ENCODE results near the gene DLG2.
"Not testable (repeated sequence)": the region's sequence is repeated elsewhere in the genome, so short reads cannot be mapped to it uniquely, and the experiment has no call there.

The DLG2 gene

DNA sequence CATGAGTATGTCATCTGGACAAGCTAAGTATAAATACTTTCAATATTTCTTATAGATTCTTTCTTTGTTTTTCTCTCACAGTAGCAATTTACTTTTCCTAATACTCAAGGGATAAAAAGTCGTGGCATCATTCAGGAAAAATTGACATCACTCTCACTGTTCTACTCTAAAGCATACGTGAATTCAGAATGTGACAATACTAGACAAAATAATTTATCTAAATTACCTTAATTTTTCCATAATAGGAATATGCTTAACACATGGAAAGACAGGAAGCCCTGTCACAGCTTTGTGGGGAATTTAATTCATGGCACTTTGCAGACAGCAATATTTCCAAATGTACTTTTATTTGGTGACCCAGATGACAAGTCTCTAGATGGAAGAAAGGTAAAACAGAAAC is 394.6 kb downstream of the DLG2 start:
- DNase-seq (ENCODE audit: low spot score), result no peak

DNA sequence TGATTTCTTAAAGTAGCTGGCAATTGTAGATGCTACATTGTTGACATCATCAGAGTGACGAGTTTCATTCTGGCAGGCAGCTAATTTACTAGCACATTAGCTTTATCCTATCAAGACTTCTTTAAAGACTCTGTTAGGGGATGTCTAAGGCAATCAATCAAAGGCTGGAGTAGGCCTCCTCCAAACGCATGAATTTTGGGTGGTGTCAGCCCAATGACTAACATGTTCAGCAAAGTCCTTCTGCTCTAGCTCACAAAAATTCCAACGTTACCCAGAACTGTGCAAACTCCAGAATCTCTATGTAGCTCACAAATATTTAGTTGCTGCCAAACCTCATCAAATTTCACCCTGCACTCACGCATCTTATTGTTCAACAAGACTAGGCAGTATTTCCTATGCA is 395.6 kb downstream of the DLG2 start:
- DNase-seq (ENCODE audit: low spot score), result no peak

DNA sequence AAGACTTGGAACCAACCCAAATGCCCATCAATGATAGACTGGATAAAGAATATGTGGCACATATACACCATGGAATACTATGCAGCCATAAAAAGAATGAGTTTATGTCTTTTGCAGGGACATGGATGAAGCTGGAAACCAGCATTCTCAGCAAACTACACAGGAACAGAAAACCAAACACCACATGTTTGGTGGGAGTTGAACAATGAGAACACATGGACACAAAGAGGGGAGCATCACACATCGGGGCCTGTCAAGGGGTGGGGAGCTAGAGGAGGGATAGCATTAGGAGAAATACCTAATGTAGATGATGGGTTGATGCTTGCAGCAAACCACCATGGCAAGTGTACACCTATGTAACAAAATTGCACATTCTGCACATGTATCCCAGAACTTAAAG is 397.4 kb downstream of the DLG2 start:
- not testable (repeated sequence) for DNase-seq (ENCODE audit: low spot score)

DNA sequence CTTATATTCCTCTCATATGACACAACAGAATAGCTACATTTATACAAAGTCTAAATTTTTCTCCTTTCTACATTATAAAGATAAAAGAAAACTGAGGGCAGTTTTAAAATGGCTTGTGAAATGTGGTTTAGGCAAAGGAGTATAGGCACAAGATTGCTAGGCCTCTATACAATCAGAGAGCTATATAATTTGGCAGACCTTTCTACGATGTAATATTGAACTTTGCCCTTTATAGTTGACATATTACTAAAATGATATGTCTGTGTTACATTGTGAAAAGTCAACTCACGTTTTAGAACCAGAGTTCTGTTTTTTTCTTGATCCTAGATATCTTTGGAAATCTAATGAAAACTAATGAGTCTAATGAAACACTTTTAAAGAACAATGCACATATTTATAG is 430.2 kb downstream of the DLG2 start:
- no peak for DNase-seq (ENCODE audit: low spot score)

DNA sequence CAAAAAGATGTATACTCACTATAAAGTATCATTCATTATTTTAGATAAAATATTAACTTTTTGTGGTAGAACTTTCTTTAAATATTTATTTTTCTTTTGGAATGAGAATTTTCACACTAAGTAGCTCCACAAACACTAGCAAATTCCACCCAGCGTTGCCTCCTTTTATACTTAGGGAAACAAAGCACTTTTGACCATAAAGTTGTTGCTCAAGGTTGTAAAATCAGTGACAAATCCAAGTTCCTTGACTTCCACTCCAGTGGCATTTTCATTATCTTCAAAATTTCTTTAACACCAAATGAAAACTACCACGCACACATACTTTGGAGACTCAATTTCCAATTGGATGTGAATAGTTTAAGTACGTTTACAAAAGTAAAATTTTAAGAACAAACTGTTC is 431.2 kb downstream of the DLG2 start:
- DNase-seq (ENCODE audit: low spot score), result no peak

DNA sequence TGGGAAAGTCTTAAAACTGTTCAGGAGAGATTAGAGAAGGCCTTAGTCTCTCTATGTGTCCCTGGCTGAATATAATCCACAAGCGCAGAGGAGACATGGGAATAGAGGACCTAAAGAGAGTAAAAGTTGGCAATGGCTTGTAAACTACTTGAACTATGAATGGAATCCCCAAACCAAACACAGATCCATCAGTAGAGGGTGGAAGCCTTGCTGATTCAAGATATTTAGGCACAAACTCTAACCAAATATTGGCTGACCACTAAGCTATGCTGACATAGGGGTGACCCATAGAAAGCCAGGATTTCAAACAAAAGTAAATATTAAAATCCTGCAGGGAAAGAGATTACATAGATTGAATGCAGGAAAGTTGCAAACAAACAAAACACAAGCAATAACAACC is 439.2 kb downstream of the DLG2 start:
- no peak for DNase-seq (ENCODE audit: low spot score)

DNA sequence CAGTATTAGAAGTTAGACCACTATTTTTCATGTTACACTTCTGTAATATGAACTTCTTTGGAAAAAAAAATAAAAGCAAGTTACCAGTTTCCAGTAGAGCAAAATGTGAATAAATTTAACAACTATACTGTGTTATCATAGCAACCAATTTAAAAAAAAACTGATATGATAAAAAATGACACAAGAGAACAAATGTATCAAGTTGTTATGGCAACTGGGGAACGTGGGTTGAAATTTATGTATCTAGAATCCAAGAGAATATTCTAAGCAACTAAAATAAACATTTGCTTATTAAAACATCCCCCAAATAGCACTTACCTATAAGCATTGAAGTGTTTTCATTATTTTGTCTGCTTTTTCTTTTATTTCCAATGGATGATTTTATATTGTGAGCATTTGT is 442.4 kb downstream of the DLG2 start:
- no peak for DNase-seq (ENCODE audit: low spot score)

DNA sequence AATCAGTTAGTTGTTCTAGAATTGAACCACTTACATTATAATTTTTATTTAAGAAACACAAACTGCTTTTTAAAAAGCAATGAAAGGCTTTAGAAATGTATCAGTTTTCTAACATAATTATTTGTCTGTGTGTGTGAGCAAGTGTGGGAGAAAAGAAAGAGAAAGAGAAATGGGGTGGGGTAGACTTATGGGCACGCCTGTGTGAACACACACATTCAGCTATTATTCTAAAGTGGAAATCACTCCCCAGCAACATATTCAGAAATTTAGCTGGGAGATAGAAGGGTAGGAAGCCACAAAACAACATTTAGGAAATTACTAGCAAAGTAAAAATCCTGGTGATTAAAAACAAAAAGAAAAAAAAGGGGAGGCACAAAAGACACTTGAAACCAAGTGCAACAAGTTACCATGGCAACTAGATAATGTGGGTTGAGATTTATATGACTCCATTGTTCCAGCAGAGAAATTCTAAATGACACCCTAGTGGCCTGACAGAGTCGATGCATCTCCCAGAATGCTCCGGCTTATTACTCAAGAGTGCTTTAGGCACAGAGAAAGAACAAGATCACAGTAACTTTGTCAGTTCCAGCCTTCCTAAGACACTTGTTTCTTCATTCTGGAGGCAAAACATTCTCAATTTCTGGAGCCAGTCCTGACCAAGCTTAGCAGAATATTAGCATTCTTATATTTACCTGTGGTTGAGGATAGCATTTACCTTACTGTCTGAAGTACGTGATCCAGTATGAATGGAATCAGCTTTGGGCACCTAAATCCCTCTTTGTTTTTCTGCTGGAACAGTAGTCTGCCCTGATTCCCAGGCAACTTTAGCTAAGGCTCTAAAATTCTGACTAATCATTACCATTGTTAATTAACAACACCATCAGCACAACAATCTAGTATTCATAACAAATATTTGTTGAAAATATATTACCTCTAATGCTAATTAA is 444.4 kb downstream of the DLG2 start:
- peak; percentile 35 for DNase-seq (ENCODE audit: low spot score)

DNA sequence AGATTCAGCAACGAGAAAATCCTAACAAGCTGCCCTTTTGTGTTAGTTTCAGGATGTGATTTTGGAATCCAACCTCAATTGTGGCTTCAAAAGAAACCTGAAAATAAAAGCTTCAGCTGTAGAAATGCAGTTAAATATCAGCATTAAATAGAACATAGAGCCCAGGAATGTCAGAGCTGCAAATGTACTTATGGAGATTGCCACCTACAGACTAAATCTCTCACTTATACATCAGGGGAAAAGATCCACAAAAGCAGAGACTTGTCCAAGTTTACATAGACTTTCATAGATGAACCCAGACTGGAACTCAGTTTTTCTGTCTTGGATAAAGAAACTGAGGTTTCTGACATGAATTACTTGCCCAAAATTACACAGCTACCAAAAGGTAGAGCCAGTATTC is 446.6 kb downstream of the DLG2 start:
- no peak for DNase-seq (ENCODE audit: low spot score)

DNA sequence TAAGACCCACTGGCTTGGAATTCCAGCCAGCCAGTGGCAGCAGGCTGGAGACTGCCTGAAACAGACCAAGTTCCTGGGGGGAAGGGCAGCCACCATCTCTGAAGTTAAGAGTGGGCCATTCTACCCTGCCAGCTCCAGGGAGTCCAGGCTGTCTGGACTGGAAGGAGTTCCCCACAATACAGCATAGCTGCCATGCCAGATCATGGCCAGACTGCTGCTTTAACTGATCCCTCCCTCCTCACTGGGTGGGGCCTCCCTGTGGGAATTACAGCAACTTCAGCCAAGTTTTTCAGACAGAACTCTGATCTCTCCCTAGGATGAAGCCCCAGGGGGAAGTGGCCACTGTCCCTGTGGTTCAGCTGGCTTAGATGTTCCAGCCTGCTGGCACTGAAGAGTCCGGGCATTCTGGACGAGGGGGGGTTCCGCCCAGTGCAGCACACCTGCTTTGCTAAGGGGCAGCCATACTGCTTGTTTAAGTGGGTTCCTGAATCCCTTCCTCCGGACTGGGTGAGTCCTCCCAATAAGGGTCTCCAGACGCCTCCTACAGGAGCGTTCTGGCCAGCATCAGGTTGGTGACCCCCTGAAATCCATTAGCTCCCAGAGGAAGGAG is 455.4 kb downstream of the DLG2 start:
- no peak for DNase-seq (ENCODE audit: low spot score)

DNA sequence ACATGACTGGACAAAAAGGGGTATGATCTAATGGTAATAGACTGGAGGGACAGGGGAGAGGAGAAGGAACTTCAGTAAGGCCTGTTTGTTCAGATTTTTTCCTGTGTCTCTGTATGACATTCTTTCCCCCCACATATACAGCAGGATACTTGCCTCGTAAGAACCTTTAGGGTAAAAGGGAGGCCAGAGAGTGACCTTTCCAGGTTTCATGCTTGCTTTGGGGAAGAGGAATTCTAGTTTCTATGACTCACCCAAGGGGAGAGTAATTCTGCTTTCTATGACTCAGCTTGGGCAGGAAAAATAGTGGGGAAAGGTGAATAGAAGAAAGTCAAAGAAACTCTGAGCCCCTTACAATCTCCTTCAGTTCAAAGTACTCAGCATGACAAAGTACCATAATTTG is 457.0 kb downstream of the DLG2 start:
- DNase-seq (ENCODE audit: low spot score), result no peak

DNA sequence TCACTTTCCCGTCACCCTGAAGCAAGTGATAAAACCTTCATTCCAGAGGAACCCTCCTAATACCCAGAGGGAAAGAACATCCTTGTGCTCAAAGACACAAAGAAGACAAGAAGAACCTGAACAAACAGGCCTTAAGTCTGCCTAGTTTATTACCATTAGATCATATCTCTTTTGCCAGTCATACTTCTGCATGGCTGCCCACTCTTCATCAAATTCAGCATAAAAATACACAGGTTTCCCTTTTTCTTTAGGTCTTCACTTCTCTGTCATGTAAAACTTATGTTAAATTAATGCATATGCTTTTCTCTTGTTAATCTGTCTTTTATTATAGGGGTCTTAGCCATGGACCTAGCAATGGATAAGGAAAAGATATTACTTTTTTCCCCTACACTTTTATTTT is 459.7 kb downstream of the DLG2 start:
- no peak for DNase-seq (ENCODE audit: low spot score)

DNA sequence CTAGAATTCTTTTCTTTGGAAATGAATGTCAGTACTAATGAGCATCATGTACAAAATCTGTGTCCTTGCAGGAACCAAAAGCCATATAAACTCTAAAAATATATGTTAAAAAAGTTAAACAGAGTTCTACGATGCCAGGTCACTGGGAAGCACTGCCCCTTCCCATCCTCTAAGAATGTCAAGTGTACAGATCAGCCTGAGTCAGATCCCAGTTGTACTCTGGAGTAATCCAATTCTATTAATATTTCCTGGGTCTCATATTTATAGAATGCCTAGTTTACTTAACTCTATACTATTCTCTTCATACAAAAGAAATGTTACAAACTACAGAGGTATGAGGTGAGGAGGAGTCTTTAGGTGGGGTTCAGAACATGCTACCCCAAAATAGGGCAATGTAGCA is 460.1 kb downstream of the DLG2 start:
- DNase-seq (ENCODE audit: low spot score), result no peak

DNA sequence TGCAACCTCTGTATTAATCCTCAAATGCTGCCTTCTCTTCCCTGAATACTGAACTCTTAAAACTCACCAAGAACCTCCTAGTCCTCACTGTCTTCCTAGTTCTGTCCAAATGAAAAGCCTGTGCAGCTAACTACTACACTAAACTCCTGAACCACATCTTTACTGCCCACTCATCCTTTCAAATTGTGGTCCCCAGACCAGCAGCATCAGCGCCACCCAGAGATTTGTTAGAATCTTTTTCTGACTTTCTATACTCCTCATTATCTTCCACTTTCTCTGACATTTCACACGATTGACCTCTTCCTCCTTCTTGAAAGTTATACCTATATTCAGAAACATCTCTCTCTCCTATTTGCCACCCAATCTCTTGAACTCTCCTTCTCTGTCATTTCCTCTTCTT is 461.3 kb downstream of the DLG2 start:
- DNase-seq (ENCODE audit: low spot score), result no peak

DNA sequence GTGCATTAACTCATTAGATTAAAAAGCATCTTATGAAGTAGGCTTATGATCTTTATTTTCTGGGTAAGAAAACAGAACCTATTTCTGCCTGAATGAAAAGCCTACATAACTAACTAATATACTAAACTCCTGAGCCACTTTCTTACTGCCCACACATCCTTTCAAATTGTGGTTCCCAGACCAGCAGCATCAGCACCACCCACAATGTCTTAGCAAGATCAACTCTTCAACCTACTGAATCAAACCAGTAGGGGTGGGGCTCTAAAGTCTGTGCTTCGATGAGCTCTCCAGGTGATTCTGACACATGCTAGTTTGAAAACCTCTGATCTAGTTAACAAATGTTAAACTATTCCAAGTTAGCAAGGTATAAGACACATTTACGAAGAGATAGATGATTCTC is 462.4 kb downstream of the DLG2 start:
- no peak for DNase-seq (ENCODE audit: low spot score)

DNA sequence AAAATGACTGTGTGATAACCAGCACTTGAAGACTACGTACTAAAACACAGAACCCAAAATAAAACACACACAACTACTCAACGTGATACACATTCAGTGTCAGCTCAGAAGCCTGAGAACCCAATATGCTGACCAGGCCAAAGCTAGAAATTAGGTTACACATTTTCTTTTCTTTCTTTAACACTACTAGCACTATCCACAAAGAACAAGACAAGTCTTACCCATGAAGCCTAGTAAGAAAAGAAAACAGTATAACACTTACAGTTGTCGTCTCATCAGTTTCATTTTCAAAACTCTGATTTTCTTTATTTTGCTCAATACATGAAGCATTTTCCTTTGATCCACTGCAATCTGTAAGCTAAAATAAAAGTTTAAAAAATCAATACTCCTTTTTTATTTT is 472.9 kb downstream of the DLG2 start:
- no peak for DNase-seq (ENCODE audit: low spot score)

DNA sequence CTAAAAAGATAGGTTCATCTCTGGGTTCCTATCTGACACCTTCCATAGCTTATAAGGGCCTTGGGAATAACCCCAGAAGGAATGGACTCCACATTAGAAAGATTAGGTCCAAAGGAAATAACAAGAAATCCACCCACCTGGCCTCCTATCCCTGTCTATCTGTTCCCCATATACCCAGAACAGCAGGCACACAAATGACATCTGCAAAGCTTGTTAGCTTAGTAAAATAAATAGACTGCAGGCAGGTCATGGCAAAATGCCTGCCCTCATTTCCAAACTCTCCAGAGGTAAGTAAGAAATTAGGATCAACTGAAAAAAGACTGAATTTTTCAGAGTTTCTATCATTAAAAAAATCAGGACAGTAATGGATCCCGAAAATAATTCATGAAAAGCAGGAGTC is 489.5 kb downstream of the DLG2 start:
- no peak for DNase-seq (ENCODE audit: low spot score)

DNA sequence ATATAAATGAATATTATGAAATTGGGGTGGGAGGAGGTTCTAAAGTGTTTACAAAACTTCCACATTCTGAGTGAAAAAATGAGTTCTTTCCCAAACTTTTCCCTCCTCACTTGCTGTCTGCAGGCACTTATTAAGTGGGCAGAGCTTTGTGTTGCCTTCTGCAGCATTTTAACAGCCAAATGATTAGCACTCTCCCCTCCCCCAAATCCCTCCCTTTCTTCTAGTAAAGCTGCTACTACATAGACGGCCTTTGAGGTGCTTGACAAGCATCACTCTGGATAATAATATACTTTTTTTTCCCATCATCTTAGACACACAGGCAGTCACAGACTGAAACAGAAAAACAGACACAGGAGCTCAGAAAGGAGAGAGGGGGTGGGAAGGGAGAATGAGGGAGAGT is 493.5 kb downstream of the DLG2 start:
- no peak for DNase-seq (ENCODE audit: low spot score)

DNA sequence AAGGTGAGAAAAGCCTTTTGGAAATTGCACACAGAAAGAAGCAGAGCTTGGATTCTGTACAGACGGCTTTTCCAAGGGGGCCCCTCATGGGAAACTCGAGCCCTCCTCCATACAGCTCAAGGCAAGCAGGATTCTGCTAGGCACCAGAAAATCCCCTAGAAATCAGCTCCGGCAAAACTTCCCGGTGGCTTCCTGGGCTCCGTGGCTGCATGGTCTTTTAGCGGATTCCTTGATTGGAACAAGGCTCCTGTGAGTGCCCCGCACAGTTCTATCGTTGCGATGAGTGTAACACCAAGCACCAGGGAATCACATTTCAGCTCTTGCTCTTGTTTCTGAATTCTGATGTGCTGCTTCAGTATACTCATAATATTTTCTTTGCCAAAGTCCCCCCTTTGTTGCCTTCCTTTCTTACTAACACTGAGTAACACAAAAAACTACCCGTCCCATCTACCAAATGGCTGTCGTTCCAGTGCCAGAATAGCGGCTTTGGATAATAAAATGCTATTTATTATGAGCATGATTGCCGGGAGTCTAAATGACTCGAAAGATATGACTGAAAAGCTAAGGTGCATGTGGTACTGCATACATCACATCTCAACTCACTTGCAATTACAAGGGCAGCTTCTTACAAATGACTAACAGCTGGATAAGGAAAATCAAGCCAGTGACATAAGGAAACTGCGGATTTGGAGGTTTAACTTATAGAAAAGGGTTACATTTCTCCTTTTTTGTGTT is 494.1 kb downstream of the DLG2 start:
- DNase-seq (ENCODE audit: low spot score), result peak; percentile 7

DNA sequence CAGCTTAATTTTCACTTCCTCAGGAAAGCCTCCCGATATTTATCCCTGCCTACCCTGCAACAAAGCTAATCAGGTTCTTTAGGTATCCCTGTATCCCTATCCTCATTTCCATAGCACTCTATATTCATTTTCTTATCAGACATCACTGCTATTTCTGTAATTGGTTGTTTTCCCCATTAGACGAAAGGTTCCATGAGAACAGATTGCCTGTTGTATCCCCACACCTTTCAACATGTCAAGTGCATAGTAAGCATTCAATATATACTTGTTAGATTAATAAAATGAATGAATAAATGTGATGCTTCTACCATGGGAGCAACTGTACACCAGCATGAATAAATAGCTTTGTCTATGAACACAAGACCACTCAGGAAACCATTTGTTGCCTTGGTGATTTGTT is 499.8 kb downstream of the DLG2 start:
- DNase-seq (ENCODE audit: low spot score), result no peak

DNA sequence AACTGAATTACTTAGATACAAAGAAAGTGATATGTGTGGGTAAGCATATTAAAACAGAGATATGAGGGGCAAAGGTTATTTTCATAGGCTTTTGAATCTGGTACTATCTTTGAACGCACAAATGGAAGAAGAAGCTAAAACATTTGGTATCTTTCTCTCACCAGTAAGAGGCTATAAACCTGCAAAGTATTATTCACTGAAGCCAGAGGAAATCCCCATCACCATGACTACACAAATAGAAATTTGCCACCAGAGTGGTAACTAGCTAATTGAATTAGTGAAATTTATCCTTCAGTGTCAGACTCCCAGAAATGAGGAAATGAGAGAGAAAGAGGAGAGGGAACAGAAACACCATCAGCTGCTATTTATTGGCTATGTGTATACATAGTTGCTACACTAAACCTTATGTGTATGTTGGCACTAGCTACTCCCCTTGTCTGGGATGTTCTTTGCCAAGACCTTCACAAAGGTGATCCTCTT is 503.4 kb downstream of the DLG2 start:
- DNase-seq (ENCODE audit: low spot score), result no peak

DNA sequence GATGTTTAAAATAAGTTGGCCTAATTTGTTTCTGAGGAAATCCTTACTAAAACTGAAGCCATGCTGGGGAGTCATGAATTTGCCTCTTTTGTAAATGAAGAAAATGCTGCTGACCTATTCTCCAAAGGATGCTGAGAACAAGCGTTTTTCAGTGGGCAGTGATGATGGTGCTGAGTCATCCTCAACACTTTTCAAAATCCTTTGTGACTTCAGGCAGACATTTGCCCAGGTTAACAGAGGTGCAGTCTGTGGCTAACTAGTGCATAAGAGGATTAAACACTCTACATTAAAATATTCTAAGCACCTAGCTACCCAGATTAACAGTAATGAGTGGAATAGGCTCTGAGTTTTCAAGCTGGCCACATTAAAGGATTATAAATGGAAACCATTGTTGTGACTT is 509.0 kb downstream of the DLG2 start:
- no peak for DNase-seq (ENCODE audit: low spot score)

DNA sequence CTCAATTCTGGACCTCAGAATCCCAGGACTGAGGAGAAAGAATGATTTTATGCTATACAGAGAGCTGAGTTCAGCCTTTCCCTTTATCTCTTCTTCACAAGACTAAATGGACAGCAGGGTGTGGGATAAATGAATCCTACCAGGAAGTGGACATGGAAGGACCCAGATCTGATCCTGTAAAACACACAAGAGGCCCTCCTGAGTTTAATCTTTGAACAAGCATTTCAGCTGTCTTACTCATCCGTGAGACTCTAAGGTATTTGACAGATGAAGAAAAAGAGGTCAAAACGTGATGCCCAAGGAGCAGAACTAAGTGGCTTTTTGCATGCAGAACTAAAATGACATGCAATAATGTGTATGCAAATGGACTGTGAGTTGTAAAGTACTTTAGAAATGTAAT is 511.3 kb downstream of the DLG2 start:
- no peak for DNase-seq (ENCODE audit: low spot score)

All from SK-N-DZ (cell line).